GM18505 (cell line): Measurements from ENCODE around the gene KLHL36.

ENCODE experiments used
- ATAC-seq: cut with Tn5 transposase; IDR thresholded peaks from one replicate; pipeline ENCODE4 v1.9.1; 2021; ENCODE audit not compliant: unreplicated experiment
- POLR2A ChIP-seq: IDR thresholded peaks from 4 replicates; pipeline ENCODE4 v1.6.1; 2011; ENCODE audit warnings: borderline replicate concordance; ENCODE audit not compliant: insufficient read depth, insufficient read length; ENCODE audit errors: extremely low read depth

Gene KLHL36

GRCh38 chr16:84609563-84610177 lies 38.6 kb upstream of the KLHL36 start:
- ATAC-seq: no peak
- no peak for TF ChIP-seq POLR2A

GRCh38 chr16:84610376-84610775 lies 37.9 kb upstream of the KLHL36 start:
- TF ChIP-seq POLR2A: no peak
- ATAC-seq: no peak

GRCh38 chr16:84611041-84611440 lies 37.3 kb upstream of the KLHL36 start:
- no peak for TF ChIP-seq POLR2A
- no peak for ATAC-seq

DNA sequence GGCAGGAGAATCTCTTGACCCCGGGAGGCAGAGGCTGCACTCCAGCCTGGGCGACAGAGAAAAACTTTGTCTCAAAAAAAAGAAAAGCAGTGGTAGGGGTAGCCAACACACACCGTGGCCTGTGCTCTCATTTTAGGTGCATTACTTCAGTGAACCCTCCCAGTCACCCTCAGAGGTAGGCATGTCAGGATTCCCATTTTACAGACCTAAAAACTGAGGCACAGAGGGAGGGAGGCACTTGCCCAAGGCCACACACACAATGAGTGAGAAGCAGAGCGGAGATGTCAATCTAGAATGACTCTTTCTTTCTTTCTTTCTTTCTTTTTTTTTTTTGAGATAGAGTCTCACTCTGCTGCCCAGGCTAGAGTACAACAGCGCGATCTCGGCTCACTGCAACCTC lies 35.6 kb upstream of the KLHL36 start:
- no peak for ATAC-seq

GRCh38 chr16:84613408-84614072 lies 34.8 kb upstream of the KLHL36 start:
- no peak for ATAC-seq
- TF ChIP-seq POLR2A: peak; percentile 39

More for the DNA sequence above, 35.6 kb upstream of the KLHL36 start:
- TF ChIP-seq POLR2A: no peak

DNA sequence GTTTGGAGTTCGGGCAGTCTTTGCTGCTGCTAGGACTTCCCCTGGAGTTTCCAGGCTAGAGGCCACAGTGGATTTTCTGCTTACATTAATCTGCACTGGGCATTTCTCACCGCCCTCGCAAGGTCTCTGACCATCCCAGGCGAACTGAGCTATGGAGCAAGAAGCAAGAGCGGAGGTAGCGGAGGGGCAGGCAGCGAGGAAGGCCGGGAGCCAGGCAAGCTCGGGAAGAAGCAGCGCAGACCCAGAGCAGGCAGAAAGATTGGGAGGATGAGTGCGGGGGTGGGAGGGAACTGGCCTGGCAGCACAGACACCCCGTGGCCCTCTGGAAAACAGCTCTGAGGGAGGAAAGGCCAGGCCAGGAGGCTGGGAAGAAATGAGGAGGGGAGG lies 34.2 kb upstream of the KLHL36 start:
- ATAC-seq: no peak
- TF ChIP-seq POLR2A: peak; percentile 6

DNA sequence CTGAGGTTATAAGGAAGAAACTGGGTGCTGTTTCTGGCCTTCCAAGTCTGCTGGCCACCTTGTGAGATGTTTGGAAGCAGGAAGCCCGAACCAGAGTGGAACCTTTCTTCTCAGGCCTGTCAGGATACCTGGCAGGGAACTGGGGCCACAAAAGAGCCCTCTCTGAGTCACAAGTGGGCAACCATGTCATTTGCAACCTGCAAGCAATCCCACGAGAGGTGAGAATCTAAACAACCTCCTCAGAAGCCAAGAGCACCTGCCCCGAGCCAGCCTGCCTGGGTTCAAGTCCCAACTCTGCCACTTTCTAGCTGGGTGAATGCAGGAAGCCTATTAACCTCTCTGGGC lies 33.7 kb upstream of the KLHL36 start:
- peak; percentile 32 for TF ChIP-seq POLR2A
- no peak for ATAC-seq

GRCh38 chr16:84614968-84615813 lies 33.1 kb upstream of the KLHL36 start:
- peak; percentile 8 for TF ChIP-seq POLR2A
- no peak for ATAC-seq

DNA sequence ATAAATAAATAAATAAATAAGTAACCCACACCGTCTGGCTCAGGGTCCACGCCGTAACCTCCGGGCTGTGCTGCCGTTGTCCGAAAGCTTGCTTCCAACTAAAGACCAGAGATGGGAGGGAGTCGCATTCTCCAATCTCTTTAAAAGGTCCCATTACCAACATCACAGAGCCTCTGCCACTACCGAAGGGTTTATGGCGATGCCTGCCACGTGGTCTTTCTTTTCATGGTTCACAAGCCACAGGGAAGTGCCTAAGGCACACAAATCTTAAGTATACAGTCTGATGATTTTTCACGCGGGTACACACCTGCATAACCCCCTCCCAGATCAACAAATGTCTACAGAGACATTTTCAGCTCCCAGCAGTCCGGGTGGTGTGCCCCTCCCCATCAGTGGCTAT lies 31.8 kb upstream of the KLHL36 start:
- no peak for ATAC-seq
- TF ChIP-seq POLR2A: no peak

DNA sequence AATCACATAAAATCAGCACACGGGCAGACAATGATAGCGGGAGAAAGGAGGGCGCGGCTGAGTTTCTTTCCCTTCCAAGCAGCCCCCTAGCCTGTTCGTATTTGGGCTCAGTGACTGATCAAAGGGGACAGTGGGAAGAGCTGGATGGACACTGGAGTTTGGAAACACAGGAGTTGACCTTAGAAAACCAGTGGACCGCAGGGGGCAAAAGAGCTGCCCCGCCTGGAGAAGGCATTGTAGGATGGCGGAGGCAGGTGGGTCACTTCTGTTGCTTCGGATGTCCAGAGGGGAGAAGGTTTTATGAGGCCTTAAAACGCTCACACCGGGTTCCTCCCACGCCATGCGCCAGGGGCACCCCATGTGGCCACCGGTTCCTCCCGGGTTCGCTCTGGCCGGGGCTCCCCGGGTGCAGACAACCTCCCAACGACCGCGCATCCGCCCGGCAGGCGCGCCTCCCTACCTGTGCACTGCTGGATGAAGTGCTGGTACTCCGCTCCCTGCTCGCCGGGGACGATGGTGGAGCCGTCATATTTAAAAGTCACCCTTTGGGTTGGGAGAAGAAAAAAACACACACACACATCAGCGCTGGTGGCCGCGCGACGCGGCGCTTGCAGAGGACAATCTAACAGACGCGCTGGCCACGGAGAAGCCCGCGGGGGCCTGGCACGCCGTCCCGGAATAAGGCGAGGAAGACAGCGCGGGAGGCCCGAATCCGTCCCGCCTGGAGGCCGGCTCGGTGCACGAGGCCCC lies 31.1 kb upstream of the KLHL36 start:
- no peak for TF ChIP-seq POLR2A
- peak; percentile 30 for ATAC-seq

- peak; percentile 69 for ATAC-seq
- peak; percentile 92 for TF ChIP-seq POLR2A
These were observed 30.3 kb upstream of the KLHL36 start, which contains the start of gene COTL1 for GRCh38 chr16:84617791-84618580. Gene COTL1 (minus strand): TSS chr16:84618078. CDS start chr16:84617914, 164 bp downstream.
